Measurements from ENCODE around the gene VWF.

The VWF gene

GRCh38 chr12:6124411-6125309 lies at the start of gene VWF:
Gene VWF (minus strand): TSS chr12:6124670. CDS start chr12:6123196, 1,474 bp downstream.
- no peak for DNase-seq (ENCODE audit: low spot score)
- no peak for TF ChIP-seq CTCF (IDR thresholded peaks at IDR 0.05)
- peak within 1 kb of the TSS; percentile 47 for H3K4me3 ChIP-seq
- peak within 1 kb of the TSS in 1 of 2 donors; percentile 65 for H3K27ac ChIP-seq

DNA sequence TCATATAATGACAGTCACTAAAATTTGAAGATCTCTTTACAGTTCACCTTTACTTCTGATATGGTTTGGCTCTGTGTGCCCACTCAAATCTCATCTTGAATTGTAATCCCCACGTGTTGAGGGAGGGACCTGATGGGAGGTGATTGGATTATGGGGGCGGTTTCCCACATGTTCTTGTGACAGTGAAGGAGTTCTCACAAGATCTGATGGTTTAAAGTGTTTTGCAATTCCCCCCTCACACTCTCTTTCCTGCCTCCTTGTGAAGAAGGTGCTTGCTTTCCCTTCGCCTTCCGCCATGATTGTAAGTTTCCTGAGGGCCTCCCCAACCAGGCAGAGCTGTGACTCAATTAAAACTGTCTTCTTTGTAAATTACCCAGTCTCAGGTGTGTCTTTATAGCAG lies 48.4 kb upstream of the VWF start:
- no peak overlapping the region for H3K4me3 ChIP-seq
- TF ChIP-seq CTCF (IDR thresholded peaks at IDR 0.05) = no peak
- DNase-seq (ENCODE audit: low spot score) = no peak
- peak overlapping the region in 1 of 2 donors; percentile 69 for H3K27ac ChIP-seq

DNA sequence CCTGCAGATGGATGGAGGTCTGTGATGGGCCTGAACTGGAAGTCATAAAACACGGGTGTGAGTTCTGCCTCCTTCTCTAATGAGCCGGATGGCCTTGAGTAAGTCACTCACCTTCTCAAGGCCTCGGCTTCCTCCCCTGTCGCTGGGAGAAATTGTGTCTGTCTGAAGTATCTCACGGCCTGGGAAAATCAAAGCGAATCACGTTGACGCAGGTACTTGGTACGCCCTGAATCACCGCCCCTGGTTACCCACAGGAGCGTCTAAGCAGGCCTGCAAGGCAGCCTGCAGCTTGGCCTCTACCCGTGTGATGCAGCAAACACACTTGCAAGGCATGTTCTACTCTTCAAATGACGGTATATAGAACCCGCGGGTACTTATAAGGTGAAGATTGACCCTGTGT lies 47.6 kb upstream of the VWF start:
- no peak for DNase-seq (ENCODE audit: low spot score)
- no peak for TF ChIP-seq CTCF (IDR thresholded peaks at IDR 0.05)
- Histone ChIP-seq H3K27ac (peak overlapping the region in 1 of 2 donors; percentile 69), H3K4me3 (no peak overlapping the region)

- no peak for DNase-seq (ENCODE audit: low spot score)
- no peak for TF ChIP-seq CTCF (IDR thresholded peaks at IDR 0.05)
- peak overlapping the region in 1 of 2 donors; percentile 69 for H3K27ac ChIP-seq
- no peak overlapping the region for H3K4me3 ChIP-seq
Observed at GRCh38 chr12:6171409-6172015, 47.0 kb upstream of the VWF start.

DNA sequence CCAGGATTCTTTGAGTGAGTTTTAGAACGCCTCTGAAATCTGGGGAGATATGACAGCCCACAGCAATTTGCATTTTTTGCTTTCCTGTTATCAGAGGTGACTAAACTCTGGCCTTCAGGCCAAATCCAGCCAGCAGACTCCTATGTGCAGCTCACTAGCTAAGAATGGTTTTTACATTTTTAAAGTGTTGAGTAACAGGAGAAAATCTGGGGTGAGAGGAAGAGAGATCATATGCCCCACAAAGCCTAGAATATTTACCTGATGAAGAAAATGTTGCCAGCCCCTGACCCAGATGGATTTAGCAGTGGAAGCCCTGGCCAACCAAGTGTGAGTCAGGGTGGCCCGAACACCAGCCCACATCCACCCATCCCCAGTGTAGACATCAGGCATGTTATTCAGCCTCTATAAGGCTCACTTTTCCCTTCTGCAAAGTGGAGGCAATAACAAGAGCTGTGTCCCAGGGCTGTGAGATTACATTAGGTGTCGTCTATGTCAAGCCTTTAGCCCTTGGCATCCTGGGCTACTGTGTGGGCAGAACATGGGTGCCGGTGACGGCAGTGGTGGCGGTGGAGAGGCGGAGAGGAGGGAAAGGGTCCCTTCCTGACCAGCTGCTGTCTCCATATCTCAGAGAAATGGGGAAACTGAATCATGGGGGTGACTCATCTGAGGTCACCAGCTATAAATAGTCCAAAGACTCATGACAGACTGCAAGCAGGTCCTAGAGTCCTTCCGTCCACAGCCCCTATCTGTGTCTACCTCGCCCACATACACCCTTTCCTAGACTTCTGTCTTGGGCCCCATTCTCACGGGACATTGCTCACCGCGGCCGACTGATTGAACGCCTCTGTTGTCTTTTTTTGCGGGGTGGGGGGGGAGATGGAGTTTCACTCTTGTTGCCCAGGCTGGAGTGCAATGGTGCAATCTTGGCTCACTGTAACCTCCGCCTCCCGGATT lies 43.1 kb upstream of the VWF start:
- Histone ChIP-seq H3K27ac (peak overlapping the region; percentile 84 to 97), H3K4me3 (peak overlapping the region; percentile 44)
- no peak for TF ChIP-seq CTCF (IDR thresholded peaks at IDR 0.05)
- peak; percentile 93 for DNase-seq (ENCODE audit: low spot score)

DNA sequence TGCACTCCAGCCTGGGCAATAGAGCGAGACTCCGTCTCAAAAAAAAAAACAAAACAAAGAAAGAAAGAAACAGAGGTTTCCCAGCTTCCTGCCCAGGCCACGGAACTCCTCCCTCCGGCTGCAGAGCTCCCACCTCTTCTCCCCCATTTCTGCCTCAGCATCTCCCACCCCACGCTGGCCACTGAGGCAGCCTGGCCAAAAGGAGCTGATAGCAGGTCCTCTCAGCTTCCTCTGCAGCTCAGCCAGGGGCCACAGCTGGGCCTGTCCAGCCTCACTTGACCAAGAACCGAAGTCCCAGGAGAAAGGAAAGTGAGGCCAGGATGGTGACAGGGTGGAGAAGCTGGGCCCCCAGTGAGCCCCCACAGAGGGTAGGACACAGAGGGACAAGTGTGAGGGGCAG lies 42.3 kb upstream of the VWF start:
- peak overlapping the region; percentile 84 to 97 for H3K27ac ChIP-seq
- no peak for DNase-seq (ENCODE audit: low spot score)

More for the DNA sequence above, 42.3 kb upstream of the VWF start:
- peak overlapping the region; percentile 44 for H3K4me3 ChIP-seq
- no peak for TF ChIP-seq CTCF (IDR thresholded peaks at IDR 0.05)
